ENCODE data around the gene LENG9.

- TF ChIP-seq CTCF (IDR thresholded peaks at IDR 0.05; ENCODE audit: insufficient read depth, low read depth, low read length) (no peak), EZH2 (IDR thresholded peaks at IDR 0.05; ENCODE audit: insufficient read depth, low read length) (no peak)
Observed at GRCh38 chr19:54434873-54435214, 28.7 kb downstream of the LENG9 start.
